ENCODE results near the gene FNBP1.
A peak's percentile ranks its signal among the peaks of the same experiment; 100 is the strongest.
"Not testable (repeated sequence)": the region's sequence is repeated elsewhere in the genome, so short reads cannot be mapped to it uniquely, and the experiment has no call there.

FNBP1 gene

GRCh38 chr9:130021842-130022241, 21.1 kb downstream of the FNBP1 start:
- peaks cover 52% of the 10 kb centered on the region for H3K4me1 Mint-ChIP-seq (ENCODE audit: low read depth)
- not testable (repeated sequence) for H3K27me3 Mint-ChIP-seq (ENCODE audit: low read depth); DNase-seq (ENCODE audit: low spot score); H3K4me3 Mint-ChIP-seq; H3K9me3 Mint-ChIP-seq; H3K27ac Mint-ChIP-seq
- peaks cover 48% of the 10 kb centered on the region for H3K36me3 Mint-ChIP-seq (ENCODE audit: low read depth)

GRCh38 chr9:130021123-130021522, 21.9 kb downstream of the FNBP1 start:
- Mint-ChIP-seq H3K9me3 (peaks cover 8% of the 10 kb centered on the region), H3K4me1 (ENCODE audit: low read depth) (peaks cover 49% of the 10 kb centered on the region), H3K36me3 (ENCODE audit: low read depth) (peaks cover 52% of the 10 kb centered on the region), H3K4me3 (no peak overlapping the region), H3K27me3 (ENCODE audit: low read depth) (no peaks in the 10 kb centered on the region), H3K27ac (peak overlapping the region; percentile 55)
- no peak for DNase-seq (ENCODE audit: low spot score)

- H3K4me3 Mint-ChIP-seq: no peak overlapping the region
- DNase-seq (ENCODE audit: low spot score): no peak
- peaks cover 51% of the 10 kb centered on the region for H3K36me3 Mint-ChIP-seq (ENCODE audit: low read depth)
- H3K9me3 Mint-ChIP-seq: peaks cover 8% of the 10 kb centered on the region
- peaks cover 48% of the 10 kb centered on the region for H3K4me1 Mint-ChIP-seq (ENCODE audit: low read depth)
- H3K27ac Mint-ChIP-seq: peak overlapping the region; percentile 55
- no peaks in the 10 kb centered on the region for H3K27me3 Mint-ChIP-seq (ENCODE audit: low read depth)
These were observed 22.4 kb downstream of the FNBP1 start for GRCh38 chr9:130020618-130021017.

- peaks cover 36% of the 10 kb centered on the region for H3K4me1 Mint-ChIP-seq (ENCODE audit: low read depth)
- no peaks in the 10 kb centered on the region for H3K27me3 Mint-ChIP-seq (ENCODE audit: low read depth)
- H3K9me3 Mint-ChIP-seq: peaks cover 8% of the 10 kb centered on the region
- no peak overlapping the region for H3K4me3 Mint-ChIP-seq
- DNase-seq (ENCODE audit: low spot score): no peak
- H3K27ac Mint-ChIP-seq: peak overlapping the region; percentile 36
- peaks cover 63% of the 10 kb centered on the region for H3K36me3 Mint-ChIP-seq (ENCODE audit: low read depth)
These were observed 24.7 kb downstream of the FNBP1 start for GRCh38 chr9:130018265-130018664.

GRCh38 chr9:130017510-130017909, 25.5 kb downstream of the FNBP1 start:
- not testable (repeated sequence) for H3K4me3 Mint-ChIP-seq
- H3K4me1 Mint-ChIP-seq (ENCODE audit: low read depth): peaks cover 34% of the 10 kb centered on the region

GRCh38 chr9:130017076-130017475, 25.9 kb downstream of the FNBP1 start:
- no peak overlapping the region for H3K4me3 Mint-ChIP-seq
- no peak for DNase-seq (ENCODE audit: low spot score)
- H3K27ac Mint-ChIP-seq: peak overlapping the region; percentile 81
- peaks cover 11% of the 10 kb centered on the region for H3K9me3 Mint-ChIP-seq
- peaks cover 35% of the 10 kb centered on the region for H3K4me1 Mint-ChIP-seq (ENCODE audit: low read depth)
- peaks cover 68% of the 10 kb centered on the region for H3K36me3 Mint-ChIP-seq (ENCODE audit: low read depth)
- H3K27me3 Mint-ChIP-seq (ENCODE audit: low read depth): no peaks in the 10 kb centered on the region

More at GRCh38 chr9:130017510-130017909, 25.5 kb downstream of the FNBP1 start:
- Mint-ChIP-seq H3K36me3 (ENCODE audit: low read depth) (peaks cover 67% of the 10 kb centered on the region), H3K27ac (peak overlapping the region; percentile 81)
- H3K27me3 Mint-ChIP-seq (ENCODE audit: low read depth); DNase-seq (ENCODE audit: low spot score); H3K9me3 Mint-ChIP-seq: not testable (repeated sequence)

- no peak overlapping the region for H3K4me3 Mint-ChIP-seq
- peaks cover 41% of the 10 kb centered on the region for H3K4me1 Mint-ChIP-seq (ENCODE audit: low read depth)
- H3K27me3 Mint-ChIP-seq (ENCODE audit: low read depth): no peaks in the 10 kb centered on the region
- peaks cover 16% of the 10 kb centered on the region for H3K9me3 Mint-ChIP-seq
- no peak for DNase-seq (ENCODE audit: low spot score)
- H3K27ac Mint-ChIP-seq: no peak overlapping the region
- peaks cover 71% of the 10 kb centered on the region for H3K36me3 Mint-ChIP-seq (ENCODE audit: low read depth)
These were observed 27.5 kb downstream of the FNBP1 start for GRCh38 chr9:130015353-130016019.

- no peak overlapping the region for H3K27ac Mint-ChIP-seq
- peaks cover 67% of the 10 kb centered on the region for H3K36me3 Mint-ChIP-seq (ENCODE audit: low read depth)
- peaks cover 55% of the 10 kb centered on the region for H3K4me1 Mint-ChIP-seq (ENCODE audit: low read depth)
- no peak for DNase-seq (ENCODE audit: low spot score)
- H3K9me3 Mint-ChIP-seq: peaks cover 16% of the 10 kb centered on the region
- no peaks in the 10 kb centered on the region for H3K27me3 Mint-ChIP-seq (ENCODE audit: low read depth)
- no peak overlapping the region for H3K4me3 Mint-ChIP-seq
These were observed 29.7 kb downstream of the FNBP1 start for GRCh38 chr9:130013326-130013725.

GRCh38 chr9:130010151-130010988, 32.6 kb downstream of the FNBP1 start:
- Mint-ChIP-seq H3K36me3 (ENCODE audit: low read depth) (peaks cover 59% of the 10 kb centered on the region), H3K27ac (peak overlapping the region; percentile 94), H3K4me1 (ENCODE audit: low read depth) (peaks cover 60% of the 10 kb centered on the region), H3K27me3 (ENCODE audit: low read depth) (no peaks in the 10 kb centered on the region), H3K9me3 (peaks cover 8% of the 10 kb centered on the region), H3K4me3 (peak overlapping the region; percentile 59)
- DNase-seq (ENCODE audit: low spot score): no peak

GRCh38 chr9:130009546-130009945, 33.4 kb downstream of the FNBP1 start:
- not testable (repeated sequence) for H3K4me3 Mint-ChIP-seq; H3K9me3 Mint-ChIP-seq; H3K27me3 Mint-ChIP-seq (ENCODE audit: low read depth); DNase-seq (ENCODE audit: low spot score)
- H3K4me1 Mint-ChIP-seq (ENCODE audit: low read depth): peaks cover 60% of the 10 kb centered on the region
- peak overlapping the region; percentile 94 for H3K27ac Mint-ChIP-seq
- H3K36me3 Mint-ChIP-seq (ENCODE audit: low read depth): peaks cover 52% of the 10 kb centered on the region

GRCh38 chr9:130008538-130008937, 34.5 kb downstream of the FNBP1 start:
- peaks cover 8% of the 10 kb centered on the region for H3K9me3 Mint-ChIP-seq
- H3K27ac Mint-ChIP-seq: peak overlapping the region; percentile 82

GRCh38 chr9:130006952-130007351, 36.0 kb downstream of the FNBP1 start:
- H3K27me3 Mint-ChIP-seq (ENCODE audit: low read depth); H3K9me3 Mint-ChIP-seq; DNase-seq (ENCODE audit: low spot score): not testable (repeated sequence)
- Mint-ChIP-seq H3K36me3 (ENCODE audit: low read depth) (peaks cover 50% of the 10 kb centered on the region), H3K4me1 (ENCODE audit: low read depth) (peaks cover 55% of the 10 kb centered on the region), H3K4me3 (peak overlapping the region; percentile 21), H3K27ac (peak overlapping the region; percentile 82)

More at GRCh38 chr9:130008538-130008937, 34.5 kb downstream of the FNBP1 start:
- H3K36me3 Mint-ChIP-seq (ENCODE audit: low read depth): peaks cover 51% of the 10 kb centered on the region
- H3K4me1 Mint-ChIP-seq (ENCODE audit: low read depth): peaks cover 57% of the 10 kb centered on the region
- DNase-seq (ENCODE audit: low spot score): no peak
- peak overlapping the region; percentile 6 for H3K4me3 Mint-ChIP-seq
- no peaks in the 10 kb centered on the region for H3K27me3 Mint-ChIP-seq (ENCODE audit: low read depth)

- Mint-ChIP-seq H3K27me3 (ENCODE audit: low read depth) (no peaks in the 10 kb centered on the region), H3K27ac (no peak overlapping the region), H3K9me3 (no peaks in the 10 kb centered on the region), H3K36me3 (ENCODE audit: low read depth) (peaks cover 49% of the 10 kb centered on the region), H3K4me1 (ENCODE audit: low read depth) (peaks cover 52% of the 10 kb centered on the region), H3K4me3 (no peak overlapping the region)
- no peak for DNase-seq (ENCODE audit: low spot score)
These were observed 38.9 kb downstream of the FNBP1 start for GRCh38 chr9:130003943-130004552.

- no peaks in the 10 kb centered on the region for H3K27me3 Mint-ChIP-seq (ENCODE audit: low read depth)
- DNase-seq (ENCODE audit: low spot score): no peak
- H3K9me3 Mint-ChIP-seq: no peaks in the 10 kb centered on the region
- H3K27ac Mint-ChIP-seq: peak overlapping the region; percentile 65
- peaks cover 55% of the 10 kb centered on the region for H3K36me3 Mint-ChIP-seq (ENCODE audit: low read depth)
- H3K4me1 Mint-ChIP-seq (ENCODE audit: low read depth): peaks cover 47% of the 10 kb centered on the region
- H3K4me3 Mint-ChIP-seq: peak overlapping the region; percentile 18
These were observed 40.7 kb downstream of the FNBP1 start for GRCh38 chr9:130002320-130002719.
